Measurements from ENCODE around the gene ARID2. TPM values are rescaled to one million over a fixed set of nuclear protein-coding genes. Genes with fewer than 3 reads are reported as not detected.

ARID2 gene
- total and polyA plus RNA-seq, 9 of the 15 experiments (the other 6 are each of a cell fraction or from before 2014, with no cell fraction given), result 13.4 to 41.6 (median 29.4) TPM

DNA sequence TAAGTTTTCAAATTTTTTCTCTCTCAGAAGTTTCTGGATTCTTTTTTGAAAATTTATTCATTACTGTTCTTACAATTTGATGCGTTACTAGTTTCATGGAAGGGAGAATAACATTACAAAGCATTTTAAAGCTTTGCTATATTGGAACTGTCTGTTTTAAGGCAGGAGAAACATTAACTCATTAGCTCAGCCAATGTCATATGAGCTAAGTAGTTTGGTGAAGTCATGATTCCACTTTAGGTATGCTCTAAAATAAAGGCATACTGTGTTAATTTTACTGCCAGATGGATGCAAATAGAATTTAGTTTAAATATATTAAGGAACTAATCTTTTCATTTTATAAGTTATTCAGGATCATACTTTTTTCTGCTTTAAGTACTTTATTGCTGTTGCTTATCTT is 46.0 kb downstream of the ARID2 start:
- H4K20me1 ChIP-seq (replicated peaks; ENCODE audit: control insufficient read depth, insufficient read depth, low read length), result no peaks in the 10 kb centered on the region; the same call in 1 of the 2 replicates
- no peak for FAIRE-seq
- H3K27me3 ChIP-seq (ENCODE audit: control insufficient read depth in 2 of 2, insufficient read depth in 2 of 2, low read length in 2 of 2), result no peaks in the 10 kb centered on the region
- no peak overlapping the region for H3K4me2 ChIP-seq (ENCODE audit: insufficient read depth, low read length)
- peaks cover 70% of the 10 kb centered on the region for H3K79me2 ChIP-seq (ENCODE audit: control insufficient read depth, insufficient read depth, low read length)
- no peak for ATAC-seq
- H3K36me3 ChIP-seq (ENCODE audit: control insufficient read depth, insufficient read depth, low read length), result no peaks in the 10 kb centered on the region
- no peaks in the 10 kb centered on the region for H3K9me3 ChIP-seq (replicated peaks; ENCODE audit: control insufficient read depth, insufficient read depth, low read depth, low read length)
- TF ChIP-seq POLR2G (IDR thresholded peaks at IDR 0.05; ENCODE audit: low read depth, low read length) (no peak), PRMT5 (CRISPR knock-in tag; IDR thresholded peaks at IDR 0.05) (no peak), PHTF2 (CRISPR knock-in tag; IDR thresholded peaks at IDR 0.05) (no peak), ZNF764 (CRISPR knock-in tag; IDR thresholded peaks at IDR 0.05; ENCODE audit: low read depth) (no peak), PPARD (CRISPR knock-in tag; IDR thresholded peaks at IDR 0.05) (no peak), ZNF79 (CRISPR knock-in tag; IDR thresholded peaks at IDR 0.05; ENCODE audit: low read depth) (no peak), ZNF263 (CRISPR knock-in tag; IDR thresholded peaks at IDR 0.05; ENCODE audit: borderline replicate concordance) (no peak), GMEB1 (CRISPR knock-in tag; IDR thresholded peaks at IDR 0.05) (no peak)
- TF ChIP-seq, protein P1, sequence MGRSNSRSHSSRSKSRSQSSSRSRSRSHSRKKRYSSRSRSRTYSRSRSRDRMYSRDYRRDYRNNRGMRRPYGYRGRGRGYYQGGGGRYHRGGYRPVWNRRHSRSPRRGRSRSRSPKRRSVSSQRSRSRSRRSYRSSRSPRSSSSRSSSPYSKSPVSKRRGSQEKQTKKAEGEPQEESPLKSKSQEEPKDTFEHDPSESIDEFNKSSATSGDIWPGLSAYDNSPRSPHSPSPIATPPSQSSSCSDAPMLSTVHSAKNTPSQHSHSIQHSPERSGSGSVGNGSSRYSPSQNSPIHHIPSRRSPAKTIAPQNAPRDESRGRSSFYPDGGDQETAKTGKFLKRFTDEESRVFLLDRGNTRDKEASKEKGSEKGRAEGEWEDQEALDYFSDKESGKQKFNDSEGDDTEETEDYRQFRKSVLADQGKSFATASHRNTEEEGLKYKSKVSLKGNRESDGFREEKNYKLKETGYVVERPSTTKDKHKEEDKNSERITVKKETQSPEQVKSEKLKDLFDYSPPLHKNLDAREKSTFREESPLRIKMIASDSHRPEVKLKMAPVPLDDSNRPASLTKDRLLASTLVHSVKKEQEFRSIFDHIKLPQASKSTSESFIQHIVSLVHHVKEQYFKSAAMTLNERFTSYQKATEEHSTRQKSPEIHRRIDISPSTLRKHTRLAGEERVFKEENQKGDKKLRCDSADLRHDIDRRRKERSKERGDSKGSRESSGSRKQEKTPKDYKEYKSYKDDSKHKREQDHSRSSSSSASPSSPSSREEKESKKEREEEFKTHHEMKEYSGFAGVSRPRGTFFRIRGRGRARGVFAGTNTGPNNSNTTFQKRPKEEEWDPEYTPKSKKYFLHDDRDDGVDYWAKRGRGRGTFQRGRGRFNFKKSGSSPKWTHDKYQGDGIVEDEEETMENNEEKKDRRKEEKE (IDR thresholded peaks at IDR 0.05; ENCODE audit: borderline replicate concordance in 1 of 2, control insufficient read depth in 1 of 2, low read depth in 2 of 2, low read length in 1 of 2), result no peak
- CTCF ChIA-PET (ENCODE audit: low intra/inter-chr PET ratio), result no interaction called here
- no peak overlapping the region for H3K9ac ChIP-seq (ENCODE audit: insufficient read depth in 1 of 2, low read depth in 2 of 2, low read length in 2 of 2)
- H3K4me1 ChIP-seq (replicated peaks in 1 of 2; ENCODE audit: control insufficient read depth in 2 of 2, insufficient read depth in 2 of 2, low read length in 2 of 2), result no peaks in the 10 kb centered on the region; a peak in 2 of 5 replicates
- POLR2A ChIA-PET, result interaction anchor here (1.1 to 1.5 kb wide), 3 partner anchors 10 to 23 kb away, joined by 3 to 6 read pairs (median 3); no protein-coding TSS in a partner anchor
- 93% methylated on average over 1 of the region's 1 CpG for WGBS (ENCODE audit: insufficient coverage, low coverage, missing lambda C conversion rate)
- DNase-seq (ENCODE audit: extremely low read depth in 1 of 4, low spot score in 3 of 4), result no peak
- in situ Hi-C loops (cut with MboI) (no loop called here), intact Hi-C loops (cut with micrococcal nuclease) (no loop called here)
- H3K27ac ChIP-seq (ENCODE audit: extremely low read depth, low read depth, low read length), result no peak overlapping the region
- no peak overlapping the region for H3K4me3 ChIP-seq
- no TSS peak for BruUV-seq (replicated peaks)
- no peak overlapping the region for H2AFZ ChIP-seq (ENCODE audit: low read depth, low read length)
- H3K9me1 ChIP-seq (ENCODE audit: control insufficient read depth, insufficient read depth, low read length), result no peaks in the 10 kb centered on the region
